GM12875 (cell line): ENCODE data around the gene HAS3.

Experiments
- H3K4me3 ChIP-seq: one replicate; pipeline ENCODE4 v1.5.1; 2011; ENCODE audit warnings: low read depth, low read length, control low read depth
- TF ChIP-seq, protein P1 (sequence below): IDR thresholded peaks from 2 replicates; pipeline ENCODE4 v1.5.1; 2011; ENCODE audit warnings: low read depth, mild to moderate bottlenecking, control low read depth, inconsistent platforms, low read length, moderate library complexity, borderline replicate concordance; ENCODE audit not compliant: insufficient read depth

HAS3 gene

GRCh38 chr16:69079697-69080096 is 25.8 kb upstream of the HAS3 start:
- TF ChIP-seq, protein P1, sequence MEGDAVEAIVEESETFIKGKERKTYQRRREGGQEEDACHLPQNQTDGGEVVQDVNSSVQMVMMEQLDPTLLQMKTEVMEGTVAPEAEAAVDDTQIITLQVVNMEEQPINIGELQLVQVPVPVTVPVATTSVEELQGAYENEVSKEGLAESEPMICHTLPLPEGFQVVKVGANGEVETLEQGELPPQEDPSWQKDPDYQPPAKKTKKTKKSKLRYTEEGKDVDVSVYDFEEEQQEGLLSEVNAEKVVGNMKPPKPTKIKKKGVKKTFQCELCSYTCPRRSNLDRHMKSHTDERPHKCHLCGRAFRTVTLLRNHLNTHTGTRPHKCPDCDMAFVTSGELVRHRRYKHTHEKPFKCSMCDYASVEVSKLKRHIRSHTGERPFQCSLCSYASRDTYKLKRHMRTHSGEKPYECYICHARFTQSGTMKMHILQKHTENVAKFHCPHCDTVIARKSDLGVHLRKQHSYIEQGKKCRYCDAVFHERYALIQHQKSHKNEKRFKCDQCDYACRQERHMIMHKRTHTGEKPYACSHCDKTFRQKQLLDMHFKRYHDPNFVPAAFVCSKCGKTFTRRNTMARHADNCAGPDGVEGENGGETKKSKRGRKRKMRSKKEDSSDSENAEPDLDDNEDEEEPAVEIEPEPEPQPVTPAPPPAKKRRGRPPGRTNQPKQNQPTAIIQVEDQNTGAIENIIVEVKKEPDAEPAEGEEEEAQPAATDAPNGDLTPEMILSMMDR, result no peak
- H3K4me3 ChIP-seq, result no peak overlapping the region

GRCh38 chr16:69083306-69083941 is 22.0 kb upstream of the HAS3 start:
- no peak overlapping the region for H3K4me3 ChIP-seq
- TF ChIP-seq, protein P1, result no peak

DNA sequence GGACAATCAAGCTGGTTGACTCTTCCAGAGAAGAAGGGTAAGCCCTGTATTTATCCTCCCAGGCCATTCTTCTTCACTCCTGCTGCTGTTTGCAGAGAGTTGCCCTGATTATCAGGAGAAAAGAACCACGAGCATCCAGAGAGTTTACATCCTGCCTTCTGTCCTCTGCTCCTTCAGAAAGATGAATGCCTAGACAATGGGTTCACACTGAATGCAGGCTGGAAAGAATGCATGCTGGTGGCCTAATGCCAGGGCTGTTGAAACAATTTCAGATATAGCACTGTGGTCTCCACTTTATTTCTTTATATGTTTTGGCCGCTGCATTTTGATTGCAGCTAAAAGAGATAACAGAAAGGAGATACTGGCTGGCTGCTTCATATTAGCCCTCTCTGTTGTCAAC is 21.2 kb upstream of the HAS3 start:
- TF ChIP-seq, protein P1, result no peak
- no peak overlapping the region for H3K4me3 ChIP-seq

- no peak overlapping the region for H3K4me3 ChIP-seq
- TF ChIP-seq, protein P1, result no peak
Observed at GRCh38 chr16:69085032-69085695, 20.3 kb upstream of the HAS3 start.

DNA sequence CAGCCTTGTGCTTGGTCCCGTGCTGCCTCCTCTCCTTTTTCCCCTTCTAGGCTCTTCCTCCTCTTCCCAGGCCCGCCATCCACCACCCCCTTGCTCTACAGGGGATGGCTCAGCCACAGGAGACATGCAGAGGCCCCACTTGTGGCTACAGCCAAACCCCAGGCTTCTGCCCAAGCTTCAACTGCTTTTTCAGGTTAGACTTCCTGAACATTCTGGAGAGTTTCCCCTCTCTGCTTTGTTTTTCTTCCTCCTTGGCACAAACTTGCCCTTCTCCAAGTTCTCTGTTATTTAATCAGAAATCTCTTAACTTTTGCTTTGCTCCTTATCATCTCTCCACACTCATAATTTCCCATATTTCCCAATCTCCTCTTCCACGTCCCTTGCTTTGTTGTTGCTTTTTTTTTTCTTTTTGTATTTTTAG is 18.3 kb upstream of the HAS3 start:
- no peak overlapping the region for H3K4me3 ChIP-seq
- TF ChIP-seq, protein P1, result no peak

DNA sequence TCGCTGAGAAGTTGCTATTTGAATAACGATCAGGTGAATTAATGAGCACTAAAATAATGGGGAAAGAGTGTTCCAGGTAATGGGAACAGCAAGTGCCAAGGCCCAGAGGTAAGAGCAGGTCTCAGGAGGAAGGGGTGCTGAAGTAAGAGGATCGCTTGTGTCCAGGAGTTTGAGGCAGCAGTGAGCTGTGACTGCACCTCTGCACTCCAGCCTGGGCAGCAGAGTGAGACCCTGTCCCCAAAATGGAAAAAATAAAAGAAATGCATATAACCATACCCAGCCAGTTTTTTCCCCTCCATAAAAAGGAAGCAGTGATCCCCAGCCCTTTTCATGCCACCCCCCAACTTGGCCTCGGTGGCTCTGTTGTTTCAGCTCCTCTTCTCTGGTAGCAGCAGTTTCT is 16.8 kb upstream of the HAS3 start:
- H3K4me3 ChIP-seq, result no peak overlapping the region
- TF ChIP-seq, protein P1, result no peak
